Activated CD4-positive, alpha-beta T cell treated with anti-CD3 and anti-CD28 coated beads for 24 hours (primary cell): ENCODE results near the gene LONRF2.
"Not testable (repeated sequence)": the region's sequence is repeated elsewhere in the genome, so short reads cannot be mapped to it uniquely, and the experiment has no call there.

ENCODE experiments used
- DNase-seq, 2 donors: peaks; one replicate each; pipeline ENCODE4 v3.0.0-alpha.2; 2020; ENCODE audit warnings: low read depth in 2 of 2

LONRF2 gene

GRCh38 chr2:100321866-100322820, at the start of gene LONRF2:
Gene LONRF2 (minus strand): TSS chr2:100322501. CDS start chr2:100322093, 408 bp downstream.
- DNase-seq = peak in 1 of 2 donors; percentile 1

- no peak for DNase-seq
Observed at GRCh38 chr2:100367163-100367562, 44.9 kb upstream of the LONRF2 start.

- no peak for DNase-seq
Observed at GRCh38 chr2:100365434-100365833, 43.1 kb upstream of the LONRF2 start.

GRCh38 chr2:100362269-100362668, 40.0 kb upstream of the LONRF2 start:
- not testable (repeated sequence) for DNase-seq

GRCh38 chr2:100359576-100359975, 37.3 kb upstream of the LONRF2 start:
- DNase-seq = no peak

- DNase-seq = no peak
Observed at GRCh38 chr2:100358554-100358953, 36.3 kb upstream of the LONRF2 start.

GRCh38 chr2:100352521-100352920, 30.2 kb upstream of the LONRF2 start:
- DNase-seq = no peak

- no peak for DNase-seq
Observed at GRCh38 chr2:100350661-100351185, 28.4 kb upstream of the LONRF2 start.

GRCh38 chr2:100345144-100345543, 22.8 kb upstream of the LONRF2 start:
- not testable (repeated sequence) for DNase-seq

- DNase-seq = no peak
Observed at GRCh38 chr2:100344433-100344832, 22.1 kb upstream of the LONRF2 start.

- DNase-seq = not testable (repeated sequence)
Observed at GRCh38 chr2:100342466-100342865, 20.2 kb upstream of the LONRF2 start.

- no peak for DNase-seq
Observed at GRCh38 chr2:100339823-100340222, 17.5 kb upstream of the LONRF2 start.

- DNase-seq = no peak
Observed at GRCh38 chr2:100334929-100335328, 12.6 kb upstream of the LONRF2 start.

GRCh38 chr2:100327742-100328141, 5.4 kb upstream of the LONRF2 start:
- DNase-seq = no peak

- peak in 1 of 2 donors; percentile 2 for DNase-seq
Observed at GRCh38 chr2:100321179-100321865, 979 bp downstream of the LONRF2 start.

- no peak for DNase-seq
Observed at GRCh38 chr2:100320547-100321178, 1.6 kb downstream of the LONRF2 start.

- no peak for DNase-seq
Observed at GRCh38 chr2:100317634-100318033, 4.7 kb downstream of the LONRF2 start.

- no peak for DNase-seq
Observed at GRCh38 chr2:100309973-100310719, 12.2 kb downstream of the LONRF2 start.

GRCh38 chr2:100309311-100309710, 13.0 kb downstream of the LONRF2 start:
- no peak for DNase-seq

GRCh38 chr2:100303744-100304143, 18.6 kb downstream of the LONRF2 start:
- no peak for DNase-seq

- no peak for DNase-seq
Observed at GRCh38 chr2:100302585-100302892, 19.8 kb downstream of the LONRF2 start.
